Measurements from ENCODE around the gene OR2H1. TPM values are rescaled to one million over a fixed set of nuclear protein-coding genes. Genes with fewer than 3 reads are reported as not detected.

The OR2H1 gene
- polyA plus RNA-seq, 3 donors: not detected

- DNase-seq: no peak
- Histone ChIP-seq H3K4me2 (replicated peaks; ENCODE audit: extremely low read depth, low read length, poor library complexity, severe bottlenecking) (no peak overlapping the region), H3K79me2 (ENCODE audit: insufficient read depth, low read length) (no peaks in the 10 kb centered on the region), H2AFZ (ENCODE audit: insufficient read depth, low read depth, low read length, poor library complexity, severe bottlenecking) (no peak overlapping the region), H3K4me3 (replicated peaks in 1 of 3; ENCODE audit: low read depth in 2 of 3, low read length in 3 of 3) (no peak overlapping the region), H3K36me3 (replicated peaks in 1 of 2; ENCODE audit: control insufficient read depth in 1 of 2, insufficient read depth in 2 of 2, low read length in 2 of 2) (no peaks in the 10 kb centered on the region), H3K9me3 (replicated peaks in 1 of 2; ENCODE audit: control insufficient read depth in 1 of 2, insufficient read depth in 1 of 2, low read length in 2 of 2) (no peaks in the 10 kb centered on the region), H3K27ac (ENCODE audit: low read depth in 1 of 2, low read length in 2 of 2) (no peak overlapping the region), H3K9ac (ENCODE audit: insufficient read depth, low read length, poor library complexity, severe bottlenecking) (no peak overlapping the region), H3K27me3 (ENCODE audit: control insufficient read depth in 2 of 2, insufficient read depth in 2 of 2, low read length in 2 of 2) (no peaks in the 10 kb centered on the region), H4K20me1 (ENCODE audit: insufficient read depth, low read length) (no peaks in the 10 kb centered on the region), H3K4me1 (ENCODE audit: control insufficient read depth in 1 of 2, insufficient read depth in 2 of 2, low read length in 2 of 2) (no peaks in the 10 kb centered on the region)
- no peaks in the 10 kb centered on the region for H3K4me1 Mint-ChIP-seq
- no CpG with 5 or more reads among the region's 1 CpG for WGBS (ENCODE audit: insufficient coverage)
- peaks cover 0 to 6% (median 2%) of the 10 kb centered on the region in 7 donors for H3K9me3 Mint-ChIP-seq
- H3K27ac Mint-ChIP-seq: no peak overlapping the region
- H3K4me3 Mint-ChIP-seq: no peak overlapping the region
- no peak for TF ChIP-seq CTCF (IDR thresholded peaks at IDR 0.05)
- intact Hi-C loops (cut with micrococcal nuclease): no loop called here
- H3K27me3 Mint-ChIP-seq (ENCODE audit: low read depth in 3 of 3): no peaks in the 10 kb centered on the region
- no peaks in the 10 kb centered on the region for H3K36me3 Mint-ChIP-seq
Measured at GRCh38 chr6:29483735-29484134, 26.8 kb downstream of the OR2H1 start.

- H2AFZ ChIP-seq (ENCODE audit: insufficient read depth, low read depth, low read length, poor library complexity, severe bottlenecking): no peak overlapping the region
- H3K4me3 ChIP-seq (replicated peaks in 1 of 3; ENCODE audit: low read depth in 2 of 3, low read length in 3 of 3): no peak overlapping the region
- intact Hi-C loops (cut with micrococcal nuclease): no loop called here
- H3K4me1 Mint-ChIP-seq: peaks cover 4% of the 10 kb centered on the region
- no peaks in the 10 kb centered on the region for H3K79me2 ChIP-seq (ENCODE audit: insufficient read depth, low read length)
- no peak overlapping the region for H3K4me3 Mint-ChIP-seq
- no peak for DNase-seq
- H4K20me1 ChIP-seq (ENCODE audit: insufficient read depth, low read length): no peaks in the 10 kb centered on the region
- H3K27ac Mint-ChIP-seq: no peak overlapping the region
- no peak overlapping the region for H3K27ac ChIP-seq (ENCODE audit: low read depth in 1 of 2, low read length in 2 of 2)
- H3K36me3 ChIP-seq (replicated peaks in 1 of 2; ENCODE audit: control insufficient read depth in 1 of 2, insufficient read depth in 2 of 2, low read length in 2 of 2): no peaks in the 10 kb centered on the region
- no peak overlapping the region for H3K9ac ChIP-seq (ENCODE audit: insufficient read depth, low read length, poor library complexity, severe bottlenecking)
- H3K27me3 Mint-ChIP-seq (ENCODE audit: low read depth in 3 of 3): peaks cover 0 to 2% (median 0%) of the 10 kb centered on the region in 3 donors
- H3K36me3 Mint-ChIP-seq: no peaks in the 10 kb centered on the region
- H3K4me1 ChIP-seq (ENCODE audit: control insufficient read depth in 1 of 2, insufficient read depth in 2 of 2, low read length in 2 of 2): no peaks in the 10 kb centered on the region
- H3K4me2 ChIP-seq (replicated peaks; ENCODE audit: extremely low read depth, low read length, poor library complexity, severe bottlenecking): no peak overlapping the region
- WGBS (ENCODE audit: insufficient coverage): no CpG with 5 or more reads among the region's 4 CpGs
- H3K9me3 ChIP-seq (replicated peaks in 1 of 2; ENCODE audit: control insufficient read depth in 1 of 2, insufficient read depth in 1 of 2, low read length in 2 of 2): no peaks in the 10 kb centered on the region
- peaks cover 0 to 4% (median 1%) of the 10 kb centered on the region in 7 donors for H3K9me3 Mint-ChIP-seq
- TF ChIP-seq CTCF (IDR thresholded peaks at IDR 0.05): no peak
- no peaks in the 10 kb centered on the region for H3K27me3 ChIP-seq (ENCODE audit: control insufficient read depth in 2 of 2, insufficient read depth in 2 of 2, low read length in 2 of 2)
Measured at GRCh38 chr6:29486577-29486976, 29.6 kb downstream of the OR2H1 start.
